Suprapubic skin (tissue), 4 donors: Measurements from ENCODE around the gene SLF2.

Source experiments
- CTCF ChIP-seq, 2 donors: fragments of 200-600 bp in 1 of 2; fragments of 450-650 bp in 1 of 2; sonication (generic) in 1 of 2; IDR thresholded peaks; one replicate each; pipeline ENCODE4 v1.5.1; 2016 to 2019; ENCODE audit warnings: antibody characterized with exemption in 2 of 2, mild to moderate bottlenecking in 1 of 2, moderate library complexity in 1 of 2
- POLR2A ChIP-seq, 2 donors: fragments of 450-650 bp; IDR thresholded peaks; one replicate each; pipeline ENCODE4 v1.6.1; 2017; ENCODE audit warnings: antibody characterized with exemption in 2 of 2, mild to moderate bottlenecking in 2 of 2, moderate library complexity in 2 of 2
- POLR2AphosphoS5 ChIP-seq, 3 donors: sonication (generic); formaldehyde crosslinking; IDR thresholded peaks; one replicate each; pipeline ENCODE4 v1.6.1; 2017; ENCODE audit warnings: antibody characterized with exemption in 3 of 3

- TF ChIP-seq CTCF (IDR thresholded peaks at IDR 0.05) (no peak), POLR2A (IDR thresholded peaks at IDR 0.05) (no peak), POLR2AphosphoS5 (IDR thresholded peaks at IDR 0.05) (no peak)
Measured at GRCh38 chr10:100989088-100989487, 76.3 kb downstream of the SLF2 start.
